NCI-H1930 (cell line): ENCODE data around the gene PPIL6.

ENCODE experiments used
- DNase-seq, 2 experiments: peaks; one replicate each; lab custom pipeline; 2025; lab: John Stamatoyannopoulos, UW

Gene PPIL6

DNA sequence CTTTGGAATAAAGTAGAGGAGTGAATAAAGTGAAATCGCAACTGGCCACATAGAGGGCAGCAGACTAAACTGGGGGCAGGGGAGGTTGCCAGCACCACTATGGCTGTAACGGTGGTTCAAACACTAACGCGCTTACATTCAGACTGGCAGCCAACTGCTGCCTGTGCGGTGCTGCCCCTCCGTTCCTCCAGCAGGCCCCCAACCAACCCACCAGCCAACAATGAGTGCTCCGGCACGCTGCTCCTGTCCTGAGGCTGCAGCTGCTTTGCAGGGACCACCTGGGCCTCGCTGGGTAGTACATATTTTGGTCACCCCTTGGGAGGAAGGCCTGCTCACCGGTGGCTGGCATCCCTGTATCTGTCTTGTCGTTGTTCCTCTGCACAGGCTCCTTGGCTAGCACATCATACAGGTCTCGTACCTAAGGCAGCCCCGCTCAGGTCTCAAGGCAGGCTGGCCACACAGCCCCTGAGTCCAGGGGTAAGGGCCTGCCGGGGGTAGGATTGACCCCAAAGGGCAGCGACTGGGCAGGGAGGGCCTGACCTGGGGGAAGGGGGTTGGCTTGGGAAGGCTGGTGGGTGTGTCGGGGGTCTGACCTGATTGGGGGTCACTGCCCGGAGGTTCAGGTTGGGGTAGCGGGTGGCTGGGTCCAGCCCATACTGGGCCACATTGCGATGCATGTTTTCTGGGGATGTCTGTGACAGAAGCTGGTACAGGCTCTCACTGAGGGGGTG lies 8.8 kb upstream of the PPIL6 start:
- DNase-seq = no peak

- no peak for DNase-seq
These were observed 8.2 kb upstream of the PPIL6 start for GRCh38 chr6:109448615-109449014.

DNA sequence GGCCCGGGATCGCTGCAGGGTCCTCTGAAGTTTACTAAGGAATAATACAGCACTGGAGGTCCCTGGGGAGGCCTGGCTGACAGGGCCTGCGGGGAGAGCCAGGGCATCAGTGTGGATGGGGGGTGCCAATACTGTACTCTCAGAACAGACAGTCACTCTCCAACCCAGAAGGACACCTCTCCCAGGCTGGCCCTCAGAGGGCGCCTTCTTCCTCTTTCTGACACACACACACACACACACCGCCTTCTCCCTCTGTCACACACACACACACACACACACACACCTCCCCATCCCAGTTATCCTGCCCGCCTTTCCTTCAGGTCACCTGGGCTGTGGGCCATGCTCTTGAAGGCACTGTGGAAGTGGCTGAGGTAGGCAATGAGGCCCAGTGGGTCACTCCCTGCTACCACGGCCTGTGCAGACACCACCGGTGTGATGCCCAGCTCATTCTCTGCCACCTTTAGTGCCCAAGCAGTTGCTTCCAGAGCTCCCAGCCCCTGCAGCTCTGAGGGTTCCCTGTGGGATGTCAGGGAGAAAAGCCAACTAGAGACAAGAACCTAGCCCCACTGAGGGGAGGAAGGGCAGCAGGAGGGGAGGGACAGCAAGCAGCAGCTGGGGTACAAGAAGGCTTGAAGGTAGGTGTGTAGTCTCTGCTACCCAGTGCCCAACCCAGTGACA lies 7.6 kb upstream of the PPIL6 start:
- no peak for DNase-seq

DNA sequence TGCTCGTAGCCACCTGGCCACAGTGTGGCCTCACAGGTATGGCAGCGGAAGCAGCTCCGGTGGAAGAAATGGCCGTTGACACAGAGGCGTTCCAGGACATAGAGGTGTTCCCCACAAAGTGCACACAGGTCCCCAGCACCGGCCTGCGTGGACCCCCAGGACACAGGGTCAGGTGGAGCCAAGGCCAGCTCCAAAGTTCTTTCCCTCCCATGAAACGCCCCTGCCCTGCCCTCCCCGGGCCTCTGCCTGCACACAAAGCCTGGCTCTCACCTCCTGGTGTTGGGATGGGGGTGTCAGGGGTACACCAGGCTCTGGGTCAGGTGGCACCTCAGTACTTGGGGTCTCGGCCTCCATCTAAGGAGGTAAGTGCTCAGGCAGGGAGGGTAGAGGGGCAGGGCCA lies 6.7 kb upstream of the PPIL6 start:
- no peak for DNase-seq

GRCh38 chr6:109446541-109446940 lies 6.1 kb upstream of the PPIL6 start:
- no peak for DNase-seq

GRCh38 chr6:109446072-109446471 lies 5.6 kb upstream of the PPIL6 start:
- DNase-seq = no peak

GRCh38 chr6:109445382-109445781 lies 5.0 kb upstream of the PPIL6 start:
- no peak for DNase-seq

DNA sequence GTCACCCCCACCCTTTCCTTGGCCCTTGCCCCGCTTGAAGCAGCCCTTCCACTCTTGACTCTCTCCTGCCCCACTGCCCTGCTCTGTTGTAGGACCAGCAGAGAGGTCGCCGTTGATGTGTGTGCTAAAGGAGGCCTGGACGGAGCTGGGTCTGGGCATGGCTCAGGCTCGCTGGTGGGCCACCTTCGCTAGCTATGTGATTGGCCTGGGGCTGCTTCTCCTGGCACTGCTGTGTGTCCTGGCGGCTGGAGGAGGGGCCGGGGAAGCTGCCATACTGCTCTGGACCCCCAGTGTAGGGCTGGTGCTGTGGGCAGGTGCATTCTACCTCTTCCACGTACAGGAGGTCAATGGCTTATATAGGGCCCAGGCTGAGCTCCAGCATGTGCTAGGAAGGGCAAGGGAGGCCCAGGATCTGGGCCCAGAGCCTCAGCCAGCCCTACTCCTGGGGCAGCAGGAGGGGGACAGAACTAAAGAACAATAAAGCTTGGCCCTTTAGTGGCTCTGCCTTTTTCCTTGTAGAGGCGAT lies 3.1 kb upstream of the PPIL6 start:
- no peak for DNase-seq

GRCh38 chr6:109442393-109442924 lies 2.0 kb upstream of the PPIL6 start:
- no peak for DNase-seq

- no peak for DNase-seq
These were observed 815 bp upstream of the PPIL6 start for GRCh38 chr6:109441069-109441816.

DNA sequence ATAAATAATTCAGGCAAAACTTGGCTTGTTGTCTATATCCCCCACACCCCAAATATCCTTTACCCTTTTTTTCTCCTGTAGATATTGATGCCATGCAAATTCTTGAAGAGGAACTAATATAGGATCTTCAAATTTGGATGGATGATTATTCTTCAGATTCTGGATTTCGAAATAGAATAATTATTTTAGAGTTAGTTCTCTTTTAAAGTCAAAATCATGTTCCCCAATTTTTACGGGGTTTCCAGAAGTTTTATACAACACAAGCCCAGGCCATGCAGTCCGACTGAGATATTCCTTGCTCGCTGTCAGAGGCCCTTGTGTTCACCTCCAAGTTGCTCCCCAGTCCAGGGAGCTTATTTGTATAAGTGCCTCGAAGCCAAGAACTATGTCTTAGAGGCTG lies 4.4 kb downstream of the PPIL6 start:
- no peak for DNase-seq

DNA sequence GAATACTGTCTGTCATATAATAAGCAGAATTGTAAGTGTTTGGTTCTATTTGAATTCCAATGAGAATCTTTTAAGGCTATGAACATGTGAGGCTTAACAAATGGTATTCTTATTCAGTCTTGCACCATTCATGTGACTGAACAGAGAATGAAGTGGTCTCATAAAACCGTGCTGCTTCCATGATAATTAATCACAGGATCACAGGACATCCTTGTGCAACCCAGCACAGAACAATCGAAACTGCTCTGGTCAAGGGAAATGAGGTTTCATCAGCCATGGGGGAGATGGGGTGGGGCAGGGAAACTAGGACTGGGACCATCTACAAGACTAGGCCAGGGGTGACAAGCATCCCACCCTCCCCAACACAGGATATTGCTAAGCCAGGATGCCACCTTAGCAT lies 6.0 kb downstream of the PPIL6 start:
- DNase-seq = no peak

GRCh38 chr6:109429496-109429895 lies 10.9 kb downstream of the PPIL6 start:
- DNase-seq = no peak

- no peak for DNase-seq
These were observed 11.4 kb downstream of the PPIL6 start for GRCh38 chr6:109428889-109429477.

- no peak for DNase-seq
These were observed 15.5 kb downstream of the PPIL6 start for GRCh38 chr6:109424946-109425345.

DNA sequence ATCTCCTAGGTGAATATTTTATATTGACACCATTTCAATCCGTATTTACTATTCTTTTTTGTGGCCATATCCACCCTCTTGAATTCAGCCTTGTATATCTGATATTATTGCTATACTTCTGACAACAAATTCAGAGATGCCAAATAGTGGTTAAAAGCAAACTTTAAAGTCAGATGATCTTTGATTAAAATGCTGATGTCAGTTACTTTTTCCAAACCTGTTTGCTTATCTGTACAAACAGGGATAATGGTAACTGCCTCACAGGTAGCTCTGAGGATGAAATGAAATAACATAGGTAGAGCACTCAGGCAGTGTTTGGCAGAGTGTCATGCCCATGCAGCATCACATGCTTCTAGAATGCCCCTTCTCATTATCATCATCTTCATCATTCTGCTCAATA lies 19.2 kb downstream of the PPIL6 start:
- no peak for DNase-seq

DNA sequence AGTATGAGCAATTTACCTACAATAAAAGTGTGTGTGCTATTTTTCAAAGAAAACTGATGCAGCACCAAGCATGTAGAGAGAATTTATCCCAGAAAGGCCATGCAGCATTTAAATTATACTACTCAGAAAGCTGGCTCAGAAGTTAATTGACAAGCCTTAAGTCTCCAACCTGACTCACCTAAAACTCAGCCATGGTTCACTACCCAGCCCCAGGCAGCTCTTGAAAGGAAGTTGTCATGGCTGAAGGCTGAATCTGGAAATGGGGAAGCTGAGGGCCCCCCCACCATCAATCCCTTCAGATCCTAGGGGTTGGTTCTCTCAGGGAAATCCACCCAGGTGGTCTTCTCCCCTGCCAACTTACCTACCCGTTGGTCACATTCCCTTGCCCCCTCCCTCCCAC lies 19.7 kb downstream of the PPIL6 start:
- no peak for DNase-seq

- no peak for DNase-seq
These were observed 22.8 kb downstream of the PPIL6 start for GRCh38 chr6:109417646-109418045.

- no peak for DNase-seq
These were observed 29.4 kb downstream of the PPIL6 start for GRCh38 chr6:109411034-109411433.

DNA sequence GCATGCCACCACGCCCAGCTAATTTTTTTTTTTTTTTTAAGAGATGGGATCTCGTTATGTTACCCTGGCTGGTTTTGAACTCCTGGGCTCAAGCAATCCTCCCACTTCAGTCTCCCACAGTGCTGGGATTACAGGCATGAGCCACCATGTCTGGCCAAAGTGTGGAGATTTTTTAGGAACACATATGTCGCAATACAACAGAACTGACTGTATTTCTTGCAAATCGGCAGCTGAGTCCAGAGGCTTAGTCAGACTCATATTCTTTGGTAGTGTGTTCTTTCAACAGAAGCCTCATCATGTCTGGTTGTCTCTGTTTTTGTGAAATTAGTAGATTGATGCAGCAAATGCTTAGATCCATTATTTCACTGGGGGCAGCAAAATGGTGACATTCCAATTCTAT lies 34.2 kb downstream of the PPIL6 start:
- no peak for DNase-seq

- no peak for DNase-seq
These were observed 43.4 kb downstream of the PPIL6 start for GRCh38 chr6:109397020-109397419.

GRCh38 chr6:109396046-109396718 lies 44.2 kb downstream of the PPIL6 start:
- no peak for DNase-seq
